ENCODE data around the gene NEUROD6. TPM values are rescaled to one million over a fixed set of nuclear protein-coding genes. Genes with fewer than 3 reads are reported as not detected.

Gene NEUROD6
- total and polyA plus RNA-seq, 2 experiments from 2014 or later: not detected

DNA sequence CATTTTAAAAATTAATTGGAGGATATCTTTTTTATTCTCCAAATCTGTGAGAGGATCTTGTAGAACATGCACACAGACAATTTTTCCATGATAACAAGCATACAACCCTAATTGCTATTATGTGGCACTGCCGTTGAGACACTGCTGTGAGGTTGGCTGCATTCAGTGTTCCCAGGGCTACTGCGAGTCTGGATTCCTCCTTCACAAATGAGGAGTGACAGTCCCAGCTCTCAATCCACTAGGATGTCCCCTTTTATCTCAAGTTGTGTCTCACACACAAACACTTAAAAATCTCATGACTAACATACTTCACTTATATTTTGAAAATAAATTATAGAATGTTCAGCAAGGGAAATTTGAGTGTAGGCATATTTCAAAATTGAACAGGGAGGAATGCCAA is 14.1 kb downstream of the NEUROD6 start:
- Mint-ChIP-seq H3K27ac (no peak overlapping the region), H3K27me3 (ENCODE audit: insufficient read depth, low read depth, poor library complexity) (no peaks in the 10 kb centered on the region), H3K4me3 (no peak overlapping the region), H3K4me1 (no peaks in the 10 kb centered on the region), H3K36me3 (ENCODE audit: low read depth) (no peaks in the 10 kb centered on the region), H3K9me3 (no peaks in the 10 kb centered on the region)
- Histone ChIP-seq H3K79me2 (replicated peaks; ENCODE audit: insufficient read depth) (no peaks in the 10 kb centered on the region), H3K36me3 (ENCODE audit: insufficient read depth) (no peaks in the 10 kb centered on the region), H3K4me3 (no peak overlapping the region), H3K4me1 (ENCODE audit: insufficient read depth) (no peaks in the 10 kb centered on the region), H2AFZ (no peak overlapping the region), H3K27ac (ENCODE audit: low read depth) (no peak overlapping the region), H3F3A (replicated peaks; ENCODE audit: low read depth) (no peaks in the 10 kb centered on the region), H4K20me1 (replicated peaks; ENCODE audit: insufficient read depth) (no peaks in the 10 kb centered on the region), H3K9me2 (ENCODE audit: insufficient read depth) (no peaks in the 10 kb centered on the region), H3K27me3 (ENCODE audit: insufficient read depth) (no peaks in the 10 kb centered on the region), H3K4me2 (no peak overlapping the region)
- ATAC-seq: no peak
- DNase-seq (ENCODE audit: low spot score): peak; percentile 16
- TF ChIP-seq NANOG (IDR thresholded peaks at IDR 0.05; ENCODE audit: borderline replicate concordance) (no peak), JUNB (IDR thresholded peaks at IDR 0.05; ENCODE audit: unreplicated experiment) (no peak), POLR2AphosphoS5 (IDR thresholded peaks at IDR 0.05; ENCODE audit: low read depth) (no peak), REST (IDR thresholded peaks at IDR 0.05; ENCODE audit: unreplicated experiment) (no peak), CTCF (conservative IDR thresholded peaks at IDR 0.05; ENCODE audit: low read depth in 2 of 2) (no peak), CREB1 (CRISPR knock-in tag; IDR thresholded peaks at IDR 0.05; ENCODE audit: low read depth) (no peak), STAT1 (IDR thresholded peaks at IDR 0.05; ENCODE audit: unreplicated experiment) (no peak)
- TF ChIP-seq, protein P1, sequence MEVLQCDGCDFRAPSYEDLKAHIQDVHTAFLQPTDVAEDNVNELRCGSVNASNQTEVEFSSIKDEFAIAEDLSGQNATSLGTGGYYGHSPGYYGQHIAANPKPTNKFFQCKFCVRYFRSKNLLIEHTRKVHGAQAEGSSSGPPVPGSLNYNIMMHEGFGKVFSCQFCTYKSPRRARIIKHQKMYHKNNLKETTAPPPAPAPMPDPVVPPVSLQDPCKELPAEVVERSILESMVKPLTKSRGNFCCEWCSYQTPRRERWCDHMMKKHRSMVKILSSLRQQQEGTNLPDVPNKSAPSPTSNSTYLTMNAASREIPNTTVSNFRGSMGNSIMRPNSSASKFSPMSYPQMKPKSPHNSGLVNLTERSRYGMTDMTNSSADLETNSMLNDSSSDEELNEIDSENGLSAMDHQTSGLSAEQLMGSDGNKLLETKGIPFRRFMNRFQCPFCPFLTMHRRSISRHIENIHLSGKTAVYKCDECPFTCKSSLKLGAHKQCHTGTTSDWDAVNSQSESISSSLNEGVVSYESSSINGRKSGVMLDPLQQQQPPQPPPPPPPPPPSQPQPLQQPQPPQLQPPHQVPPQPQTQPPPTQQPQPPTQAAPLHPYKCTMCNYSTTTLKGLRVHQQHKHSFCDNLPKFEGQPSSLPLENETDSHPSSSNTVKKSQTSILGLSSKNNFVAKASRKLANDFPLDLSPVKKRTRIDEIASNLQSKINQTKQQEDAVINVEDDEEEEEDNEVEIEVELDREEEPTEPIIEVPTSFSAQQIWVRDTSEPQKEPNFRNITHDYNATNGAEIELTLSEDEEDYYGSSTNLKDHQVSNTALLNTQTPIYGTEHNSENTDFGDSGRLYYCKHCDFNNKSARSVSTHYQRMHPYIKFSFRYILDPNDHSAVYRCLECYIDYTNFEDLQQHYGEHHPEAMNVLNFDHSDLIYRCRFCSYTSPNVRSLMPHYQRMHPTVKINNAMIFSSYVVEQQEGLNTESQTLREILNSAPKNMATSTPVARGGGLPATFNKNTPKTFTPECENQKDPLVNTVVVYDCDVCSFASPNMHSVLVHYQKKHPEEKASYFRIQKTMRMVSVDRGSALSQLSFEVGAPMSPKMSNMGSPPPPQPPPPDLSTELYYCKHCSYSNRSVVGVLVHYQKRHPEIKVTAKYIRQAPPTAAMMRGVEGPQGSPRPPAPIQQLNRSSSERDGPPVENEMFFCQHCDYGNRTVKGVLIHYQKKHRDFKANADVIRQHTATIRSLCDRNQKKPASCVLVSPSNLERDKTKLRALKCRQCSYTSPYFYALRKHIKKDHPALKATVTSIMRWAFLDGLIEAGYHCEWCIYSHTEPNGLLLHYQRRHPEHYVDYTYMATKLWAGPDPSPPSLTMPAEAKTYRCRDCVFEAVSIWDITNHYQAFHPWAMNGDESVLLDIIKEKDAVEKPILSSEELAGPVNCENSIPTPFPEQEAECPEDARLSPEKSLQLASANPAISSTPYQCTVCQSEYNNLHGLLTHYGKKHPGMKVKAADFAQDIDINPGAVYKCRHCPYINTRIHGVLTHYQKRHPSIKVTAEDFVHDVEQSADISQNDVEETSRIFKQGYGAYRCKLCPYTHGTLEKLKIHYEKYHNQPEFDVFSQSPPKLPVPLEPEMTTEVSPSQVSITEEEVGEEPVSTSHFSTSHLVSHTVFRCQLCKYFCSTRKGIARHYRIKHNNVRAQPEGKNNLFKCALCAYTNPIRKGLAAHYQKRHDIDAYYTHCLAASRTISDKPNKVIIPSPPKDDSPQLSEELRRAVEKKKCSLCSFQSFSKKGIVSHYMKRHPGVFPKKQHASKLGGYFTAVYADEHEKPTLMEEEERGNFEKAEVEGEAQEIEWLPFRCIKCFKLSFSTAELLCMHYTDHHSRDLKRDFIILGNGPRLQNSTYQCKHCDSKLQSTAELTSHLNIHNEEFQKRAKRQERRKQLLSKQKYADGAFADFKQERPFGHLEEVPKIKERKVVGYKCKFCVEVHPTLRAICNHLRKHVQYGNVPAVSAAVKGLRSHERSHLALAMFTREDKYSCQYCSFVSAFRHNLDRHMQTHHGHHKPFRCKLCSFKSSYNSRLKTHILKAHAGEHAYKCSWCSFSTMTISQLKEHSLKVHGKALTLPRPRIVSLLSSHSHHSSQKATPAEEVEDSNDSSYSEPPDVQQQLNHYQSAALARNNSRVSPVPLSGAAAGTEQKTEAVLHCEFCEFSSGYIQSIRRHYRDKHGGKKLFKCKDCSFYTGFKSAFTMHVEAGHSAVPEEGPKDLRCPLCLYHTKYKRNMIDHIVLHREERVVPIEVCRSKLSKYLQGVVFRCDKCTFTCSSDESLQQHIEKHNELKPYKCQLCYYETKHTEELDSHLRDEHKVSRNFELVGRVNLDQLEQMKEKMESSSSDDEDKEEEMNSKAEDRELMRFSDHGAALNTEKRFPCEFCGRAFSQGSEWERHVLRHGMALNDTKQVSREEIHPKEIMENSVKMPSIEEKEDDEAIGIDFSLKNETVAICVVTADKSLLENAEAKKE (CRISPR knock-in tag; IDR thresholded peaks at IDR 0.05): no peak

Measured in GM23338 (cell line).